ENCODE results near the gene PODNL1.
A peak's percentile ranks its signal among the peaks of the same experiment; 100 is the strongest.

Gene PODNL1

GRCh38 chr19:13956365-13956744, 18.1 kb upstream of the PODNL1 start:
- no peak for DNase-seq

- DNase-seq, result no peak
Observed at GRCh38 chr19:13955662-13956364, 17.6 kb upstream of the PODNL1 start.

GRCh38 chr19:13954185-13954584, 16.0 kb upstream of the PODNL1 start:
- DNase-seq, result no peak

- DNase-seq, result no peak
Observed at GRCh38 chr19:13952931-13953531, 14.8 kb upstream of the PODNL1 start.

GRCh38 chr19:13952154-13952930, 14.1 kb upstream of the PODNL1 start, which contains the start of gene DCAF15:
DCAF15 (plus strand) TSS chr19:13952509; CDS start chr19:13952513, 4 bp downstream.
- DNase-seq, result peak; percentile 95

- no peak for DNase-seq
Observed at GRCh38 chr19:13951799-13952153, 13.6 kb upstream of the PODNL1 start.

GRCh38 chr19:13951043-13951442, 12.8 kb upstream of the PODNL1 start:
- DNase-seq, result no peak

- no peak for DNase-seq
Observed at GRCh38 chr19:13946414-13946813, 8.2 kb upstream of the PODNL1 start.

- no peak for DNase-seq
Observed at GRCh38 chr19:13942023-13942684, 3.9 kb upstream of the PODNL1 start.

GRCh38 chr19:13937479-13938300, 527 bp downstream of the PODNL1 start:
- DNase-seq, result no peak

- no peak for DNase-seq
Observed at GRCh38 chr19:13935765-13936510, 2.3 kb downstream of the PODNL1 start.

- no peak for DNase-seq
Observed at GRCh38 chr19:13934785-13935109, 3.5 kb downstream of the PODNL1 start.

GRCh38 chr19:13932911-13933393, 5.3 kb downstream of the PODNL1 start:
- no peak for DNase-seq

- no peak for DNase-seq
Observed at GRCh38 chr19:13932149-13932637, 6.0 kb downstream of the PODNL1 start.

- DNase-seq, result no peak
Observed at GRCh38 chr19:13931391-13932148, 6.6 kb downstream of the PODNL1 start.

- no peak for DNase-seq
Observed at GRCh38 chr19:13930402-13930801, 7.8 kb downstream of the PODNL1 start.

- no peak for DNase-seq
Observed at GRCh38 chr19:13929956-13930355, 8.3 kb downstream of the PODNL1 start.

GRCh38 chr19:13929340-13929739, 8.9 kb downstream of the PODNL1 start:
- DNase-seq, result no peak

GRCh38 chr19:13926715-13927114, 11.5 kb downstream of the PODNL1 start:
- DNase-seq, result no peak

GRCh38 chr19:13926010-13926409, 12.2 kb downstream of the PODNL1 start:
- DNase-seq, result no peak
